ENCODE results near the gene FRYL.
"Not testable (repeated sequence)": the region's sequence is repeated elsewhere in the genome, so short reads cannot be mapped to it uniquely, and the experiment has no call there.

Gene FRYL

GRCh38 chr4:48699475-48699874 lies 80.6 kb downstream of the FRYL start:
- H3K4me3 Mint-ChIP-seq: peak overlapping the region; percentile 63
- peaks cover 83% of the 10 kb centered on the region for H3K4me1 Mint-ChIP-seq
- no peaks in the 10 kb centered on the region for H3K9me3 Mint-ChIP-seq
- H3K27ac Mint-ChIP-seq: peak overlapping the region; percentile 91
- H3K27me3 Mint-ChIP-seq: no peaks in the 10 kb centered on the region
- H3K36me3 Mint-ChIP-seq: peaks cover 9% of the 10 kb centered on the region

- H3K27me3 Mint-ChIP-seq: no peaks in the 10 kb centered on the region
- H3K4me1 Mint-ChIP-seq: peaks cover 77% of the 10 kb centered on the region
- H3K9me3 Mint-ChIP-seq: no peaks in the 10 kb centered on the region
- H3K27ac Mint-ChIP-seq: no peak overlapping the region
- H3K4me3 Mint-ChIP-seq: no peak overlapping the region
- peaks cover 9% of the 10 kb centered on the region for H3K36me3 Mint-ChIP-seq
These were observed 81.8 kb downstream of the FRYL start for GRCh38 chr4:48698029-48698971.

GRCh38 chr4:48697516-48697915 lies 82.6 kb downstream of the FRYL start:
- peak overlapping the region; percentile 35 for H3K27ac Mint-ChIP-seq
- H3K9me3 Mint-ChIP-seq, H3K36me3 Mint-ChIP-seq, H3K4me3 Mint-ChIP-seq, H3K27me3 Mint-ChIP-seq: not testable (repeated sequence)
- H3K4me1 Mint-ChIP-seq: peaks cover 77% of the 10 kb centered on the region

- no peak overlapping the region for H3K4me3 Mint-ChIP-seq
- no peaks in the 10 kb centered on the region for H3K9me3 Mint-ChIP-seq
- no peak overlapping the region for H3K27ac Mint-ChIP-seq
- H3K36me3 Mint-ChIP-seq: peaks cover 8% of the 10 kb centered on the region
- H3K4me1 Mint-ChIP-seq: peaks cover 78% of the 10 kb centered on the region
- H3K27me3 Mint-ChIP-seq: no peaks in the 10 kb centered on the region
These were observed 85.3 kb downstream of the FRYL start for GRCh38 chr4:48694824-48695223.

GRCh38 chr4:48693856-48694574 lies 86.1 kb downstream of the FRYL start:
- Mint-ChIP-seq H3K4me1 (peaks cover 75% of the 10 kb centered on the region), H3K4me3 (no peak overlapping the region), H3K9me3 (no peaks in the 10 kb centered on the region), H3K27me3 (no peaks in the 10 kb centered on the region), H3K27ac (no peak overlapping the region), H3K36me3 (peaks cover 8% of the 10 kb centered on the region)

GRCh38 chr4:48692897-48693296 lies 87.2 kb downstream of the FRYL start:
- Mint-ChIP-seq H3K36me3 (peaks cover 7% of the 10 kb centered on the region), H3K27me3 (no peaks in the 10 kb centered on the region), H3K4me1 (peaks cover 71% of the 10 kb centered on the region), H3K9me3 (no peaks in the 10 kb centered on the region), H3K27ac (peak overlapping the region; percentile 8), H3K4me3 (no peak overlapping the region)

- peaks cover 3% of the 10 kb centered on the region for H3K36me3 Mint-ChIP-seq
- no peak overlapping the region for H3K4me3 Mint-ChIP-seq
- H3K27me3 Mint-ChIP-seq: no peaks in the 10 kb centered on the region
- H3K27ac Mint-ChIP-seq: no peak overlapping the region
- H3K4me1 Mint-ChIP-seq: peaks cover 71% of the 10 kb centered on the region
- no peaks in the 10 kb centered on the region for H3K9me3 Mint-ChIP-seq
These were observed 88.0 kb downstream of the FRYL start for GRCh38 chr4:48692044-48692443.

GRCh38 chr4:48688953-48689352 lies 91.1 kb downstream of the FRYL start:
- no peak overlapping the region for H3K27ac Mint-ChIP-seq
- peaks cover 3% of the 10 kb centered on the region for H3K36me3 Mint-ChIP-seq
- peaks cover 67% of the 10 kb centered on the region for H3K4me1 Mint-ChIP-seq
- no peak overlapping the region for H3K4me3 Mint-ChIP-seq
- H3K9me3 Mint-ChIP-seq: no peaks in the 10 kb centered on the region
- no peaks in the 10 kb centered on the region for H3K27me3 Mint-ChIP-seq

GRCh38 chr4:48687313-48688051 lies 92.6 kb downstream of the FRYL start:
- Mint-ChIP-seq H3K27me3 (no peaks in the 10 kb centered on the region), H3K9me3 (no peaks in the 10 kb centered on the region), H3K4me1 (peaks cover 66% of the 10 kb centered on the region), H3K36me3 (peaks cover 12% of the 10 kb centered on the region), H3K27ac (no peak overlapping the region), H3K4me3 (no peak overlapping the region)

GRCh38 chr4:48686369-48686768 lies 93.7 kb downstream of the FRYL start:
- no peaks in the 10 kb centered on the region for H3K27me3 Mint-ChIP-seq
- peaks cover 70% of the 10 kb centered on the region for H3K4me1 Mint-ChIP-seq
- H3K27ac Mint-ChIP-seq: no peak overlapping the region
- H3K4me3 Mint-ChIP-seq: no peak overlapping the region
- no peaks in the 10 kb centered on the region for H3K9me3 Mint-ChIP-seq
- peaks cover 17% of the 10 kb centered on the region for H3K36me3 Mint-ChIP-seq

GRCh38 chr4:48683784-48684666 lies 96.1 kb downstream of the FRYL start:
- Mint-ChIP-seq H3K27ac (peak overlapping the region; percentile 66), H3K27me3 (no peaks in the 10 kb centered on the region), H3K4me1 (peaks cover 65% of the 10 kb centered on the region), H3K36me3 (peaks cover 17% of the 10 kb centered on the region), H3K9me3 (no peaks in the 10 kb centered on the region), H3K4me3 (no peak overlapping the region)

- Mint-ChIP-seq H3K4me1 (peaks cover 58% of the 10 kb centered on the region), H3K36me3 (peaks cover 17% of the 10 kb centered on the region), H3K4me3 (peak overlapping the region; percentile 51)
- H3K9me3 Mint-ChIP-seq, H3K27ac Mint-ChIP-seq, H3K27me3 Mint-ChIP-seq: not testable (repeated sequence)
These were observed 97.2 kb downstream of the FRYL start for GRCh38 chr4:48682870-48683269.

- Mint-ChIP-seq H3K4me3 (peak overlapping the region; percentile 72), H3K27ac (peak overlapping the region; percentile 93), H3K27me3 (no peaks in the 10 kb centered on the region)
These were observed 98.2 kb downstream of the FRYL start for GRCh38 chr4:48681856-48682255.

GRCh38 chr4:48680848-48681568 lies 99.1 kb downstream of the FRYL start:
- Mint-ChIP-seq H3K4me1 (peaks cover 45% of the 10 kb centered on the region), H3K27me3 (no peaks in the 10 kb centered on the region), H3K4me3 (no peak overlapping the region)

More at GRCh38 chr4:48681856-48682255, 98.2 kb downstream of the FRYL start:
- Mint-ChIP-seq H3K36me3 (peaks cover 17% of the 10 kb centered on the region), H3K9me3 (no peaks in the 10 kb centered on the region), H3K4me1 (peaks cover 50% of the 10 kb centered on the region)

More at GRCh38 chr4:48680848-48681568, 99.1 kb downstream of the FRYL start:
- no peak overlapping the region for H3K27ac Mint-ChIP-seq
- H3K36me3 Mint-ChIP-seq: peaks cover 19% of the 10 kb centered on the region
- no peaks in the 10 kb centered on the region for H3K9me3 Mint-ChIP-seq

Data from activated naive CD4-positive, alpha-beta T cell treated with anti-CD3 and anti-CD28 coated beads, Interleukin-2, amount 50 U/mL, for 24 hours (primary cell).